ENCODE results near the gene FGF7. TPM values are rescaled to one million over a fixed set of nuclear protein-coding genes. Genes with fewer than 3 reads are reported as not detected.

The FGF7 gene
- total and polyA plus RNA-seq, 2 experiments from 2014 or later = 0.03 to 0.08 TPM

DNA sequence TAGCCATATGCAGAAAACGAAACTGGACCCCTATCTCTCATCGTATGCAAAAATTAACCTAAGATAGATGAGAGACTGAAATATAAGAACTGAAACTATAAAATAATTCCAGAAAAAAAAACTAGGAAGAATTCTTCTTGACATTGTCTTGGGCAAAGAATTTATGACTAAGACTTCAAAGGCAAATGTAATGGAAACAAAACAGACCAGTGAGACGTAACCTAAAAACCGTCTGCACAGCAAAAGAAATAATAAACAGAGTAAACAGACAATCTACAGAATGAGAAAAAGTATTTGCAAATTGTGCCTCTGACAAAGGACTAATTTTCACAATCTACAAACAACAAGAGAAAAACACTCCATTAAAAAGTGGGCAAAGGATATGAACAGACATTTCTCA, 105.2 kb downstream of the FGF7 start:
- Mint-ChIP-seq H3K4me3 (no peak overlapping the region), H3K27ac (no peak overlapping the region), H3K4me1 (no peaks in the 10 kb centered on the region), H3K9me3 (peaks cover 6% of the 10 kb centered on the region), H3K36me3 (ENCODE audit: low read depth) (peaks cover 6% of the 10 kb centered on the region), H3K27me3 (ENCODE audit: insufficient read depth, low read depth, poor library complexity) (no peaks in the 10 kb centered on the region)
- Histone ChIP-seq H3K4me1 (ENCODE audit: insufficient read depth) (no peaks in the 10 kb centered on the region), H4K20me1 (replicated peaks; ENCODE audit: insufficient read depth) (no peaks in the 10 kb centered on the region), H3F3A (replicated peaks; ENCODE audit: low read depth) (no peaks in the 10 kb centered on the region), H2AFZ (no peak overlapping the region), H3K36me3 (ENCODE audit: insufficient read depth) (peaks cover 3% of the 10 kb centered on the region; the same call in 1 of the 2 replicates), H3K79me2 (replicated peaks; ENCODE audit: insufficient read depth) (no peaks in the 10 kb centered on the region), H3K9me2 (ENCODE audit: insufficient read depth) (0 out of 2 replicates have a peak, but pooled peaks cover 6% of the 10 kb centered on the region), H3K27me3 (ENCODE audit: insufficient read depth) (no peaks in the 10 kb centered on the region), H3K4me2 (no peak overlapping the region), H3K27ac (ENCODE audit: low read depth) (no peak overlapping the region), H3K4me3 (no peak overlapping the region)
- ATAC-seq (no peak), DNase-seq (ENCODE audit: low spot score) (no peak)
- TF ChIP-seq EZH2phosphoT487 (IDR thresholded peaks at IDR 0.05; ENCODE audit: unreplicated experiment) = no peak
- TF ChIP-seq EZH2 (IDR thresholded peaks at IDR 0.05; ENCODE audit: low read depth, unreplicated experiment) = no peak
- TF ChIP-seq, protein P1, sequence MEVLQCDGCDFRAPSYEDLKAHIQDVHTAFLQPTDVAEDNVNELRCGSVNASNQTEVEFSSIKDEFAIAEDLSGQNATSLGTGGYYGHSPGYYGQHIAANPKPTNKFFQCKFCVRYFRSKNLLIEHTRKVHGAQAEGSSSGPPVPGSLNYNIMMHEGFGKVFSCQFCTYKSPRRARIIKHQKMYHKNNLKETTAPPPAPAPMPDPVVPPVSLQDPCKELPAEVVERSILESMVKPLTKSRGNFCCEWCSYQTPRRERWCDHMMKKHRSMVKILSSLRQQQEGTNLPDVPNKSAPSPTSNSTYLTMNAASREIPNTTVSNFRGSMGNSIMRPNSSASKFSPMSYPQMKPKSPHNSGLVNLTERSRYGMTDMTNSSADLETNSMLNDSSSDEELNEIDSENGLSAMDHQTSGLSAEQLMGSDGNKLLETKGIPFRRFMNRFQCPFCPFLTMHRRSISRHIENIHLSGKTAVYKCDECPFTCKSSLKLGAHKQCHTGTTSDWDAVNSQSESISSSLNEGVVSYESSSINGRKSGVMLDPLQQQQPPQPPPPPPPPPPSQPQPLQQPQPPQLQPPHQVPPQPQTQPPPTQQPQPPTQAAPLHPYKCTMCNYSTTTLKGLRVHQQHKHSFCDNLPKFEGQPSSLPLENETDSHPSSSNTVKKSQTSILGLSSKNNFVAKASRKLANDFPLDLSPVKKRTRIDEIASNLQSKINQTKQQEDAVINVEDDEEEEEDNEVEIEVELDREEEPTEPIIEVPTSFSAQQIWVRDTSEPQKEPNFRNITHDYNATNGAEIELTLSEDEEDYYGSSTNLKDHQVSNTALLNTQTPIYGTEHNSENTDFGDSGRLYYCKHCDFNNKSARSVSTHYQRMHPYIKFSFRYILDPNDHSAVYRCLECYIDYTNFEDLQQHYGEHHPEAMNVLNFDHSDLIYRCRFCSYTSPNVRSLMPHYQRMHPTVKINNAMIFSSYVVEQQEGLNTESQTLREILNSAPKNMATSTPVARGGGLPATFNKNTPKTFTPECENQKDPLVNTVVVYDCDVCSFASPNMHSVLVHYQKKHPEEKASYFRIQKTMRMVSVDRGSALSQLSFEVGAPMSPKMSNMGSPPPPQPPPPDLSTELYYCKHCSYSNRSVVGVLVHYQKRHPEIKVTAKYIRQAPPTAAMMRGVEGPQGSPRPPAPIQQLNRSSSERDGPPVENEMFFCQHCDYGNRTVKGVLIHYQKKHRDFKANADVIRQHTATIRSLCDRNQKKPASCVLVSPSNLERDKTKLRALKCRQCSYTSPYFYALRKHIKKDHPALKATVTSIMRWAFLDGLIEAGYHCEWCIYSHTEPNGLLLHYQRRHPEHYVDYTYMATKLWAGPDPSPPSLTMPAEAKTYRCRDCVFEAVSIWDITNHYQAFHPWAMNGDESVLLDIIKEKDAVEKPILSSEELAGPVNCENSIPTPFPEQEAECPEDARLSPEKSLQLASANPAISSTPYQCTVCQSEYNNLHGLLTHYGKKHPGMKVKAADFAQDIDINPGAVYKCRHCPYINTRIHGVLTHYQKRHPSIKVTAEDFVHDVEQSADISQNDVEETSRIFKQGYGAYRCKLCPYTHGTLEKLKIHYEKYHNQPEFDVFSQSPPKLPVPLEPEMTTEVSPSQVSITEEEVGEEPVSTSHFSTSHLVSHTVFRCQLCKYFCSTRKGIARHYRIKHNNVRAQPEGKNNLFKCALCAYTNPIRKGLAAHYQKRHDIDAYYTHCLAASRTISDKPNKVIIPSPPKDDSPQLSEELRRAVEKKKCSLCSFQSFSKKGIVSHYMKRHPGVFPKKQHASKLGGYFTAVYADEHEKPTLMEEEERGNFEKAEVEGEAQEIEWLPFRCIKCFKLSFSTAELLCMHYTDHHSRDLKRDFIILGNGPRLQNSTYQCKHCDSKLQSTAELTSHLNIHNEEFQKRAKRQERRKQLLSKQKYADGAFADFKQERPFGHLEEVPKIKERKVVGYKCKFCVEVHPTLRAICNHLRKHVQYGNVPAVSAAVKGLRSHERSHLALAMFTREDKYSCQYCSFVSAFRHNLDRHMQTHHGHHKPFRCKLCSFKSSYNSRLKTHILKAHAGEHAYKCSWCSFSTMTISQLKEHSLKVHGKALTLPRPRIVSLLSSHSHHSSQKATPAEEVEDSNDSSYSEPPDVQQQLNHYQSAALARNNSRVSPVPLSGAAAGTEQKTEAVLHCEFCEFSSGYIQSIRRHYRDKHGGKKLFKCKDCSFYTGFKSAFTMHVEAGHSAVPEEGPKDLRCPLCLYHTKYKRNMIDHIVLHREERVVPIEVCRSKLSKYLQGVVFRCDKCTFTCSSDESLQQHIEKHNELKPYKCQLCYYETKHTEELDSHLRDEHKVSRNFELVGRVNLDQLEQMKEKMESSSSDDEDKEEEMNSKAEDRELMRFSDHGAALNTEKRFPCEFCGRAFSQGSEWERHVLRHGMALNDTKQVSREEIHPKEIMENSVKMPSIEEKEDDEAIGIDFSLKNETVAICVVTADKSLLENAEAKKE (CRISPR knock-in tag; IDR thresholded peaks at IDR 0.05) = no peak
- no peak for TF ChIP-seq NANOG (IDR thresholded peaks at IDR 0.05; ENCODE audit: borderline replicate concordance)
- TF ChIP-seq, protein P2, sequence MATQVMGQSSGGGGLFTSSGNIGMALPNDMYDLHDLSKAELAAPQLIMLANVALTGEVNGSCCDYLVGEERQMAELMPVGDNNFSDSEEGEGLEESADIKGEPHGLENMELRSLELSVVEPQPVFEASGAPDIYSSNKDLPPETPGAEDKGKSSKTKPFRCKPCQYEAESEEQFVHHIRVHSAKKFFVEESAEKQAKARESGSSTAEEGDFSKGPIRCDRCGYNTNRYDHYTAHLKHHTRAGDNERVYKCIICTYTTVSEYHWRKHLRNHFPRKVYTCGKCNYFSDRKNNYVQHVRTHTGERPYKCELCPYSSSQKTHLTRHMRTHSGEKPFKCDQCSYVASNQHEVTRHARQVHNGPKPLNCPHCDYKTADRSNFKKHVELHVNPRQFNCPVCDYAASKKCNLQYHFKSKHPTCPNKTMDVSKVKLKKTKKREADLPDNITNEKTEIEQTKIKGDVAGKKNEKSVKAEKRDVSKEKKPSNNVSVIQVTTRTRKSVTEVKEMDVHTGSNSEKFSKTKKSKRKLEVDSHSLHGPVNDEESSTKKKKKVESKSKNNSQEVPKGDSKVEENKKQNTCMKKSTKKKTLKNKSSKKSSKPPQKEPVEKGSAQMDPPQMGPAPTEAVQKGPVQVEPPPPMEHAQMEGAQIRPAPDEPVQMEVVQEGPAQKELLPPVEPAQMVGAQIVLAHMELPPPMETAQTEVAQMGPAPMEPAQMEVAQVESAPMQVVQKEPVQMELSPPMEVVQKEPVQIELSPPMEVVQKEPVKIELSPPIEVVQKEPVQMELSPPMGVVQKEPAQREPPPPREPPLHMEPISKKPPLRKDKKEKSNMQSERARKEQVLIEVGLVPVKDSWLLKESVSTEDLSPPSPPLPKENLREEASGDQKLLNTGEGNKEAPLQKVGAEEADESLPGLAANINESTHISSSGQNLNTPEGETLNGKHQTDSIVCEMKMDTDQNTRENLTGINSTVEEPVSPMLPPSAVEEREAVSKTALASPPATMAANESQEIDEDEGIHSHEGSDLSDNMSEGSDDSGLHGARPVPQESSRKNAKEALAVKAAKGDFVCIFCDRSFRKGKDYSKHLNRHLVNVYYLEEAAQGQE (IDR thresholded peaks at IDR 0.05; ENCODE audit: unreplicated experiment) = no peak
- TF ChIP-seq, protein P3, sequence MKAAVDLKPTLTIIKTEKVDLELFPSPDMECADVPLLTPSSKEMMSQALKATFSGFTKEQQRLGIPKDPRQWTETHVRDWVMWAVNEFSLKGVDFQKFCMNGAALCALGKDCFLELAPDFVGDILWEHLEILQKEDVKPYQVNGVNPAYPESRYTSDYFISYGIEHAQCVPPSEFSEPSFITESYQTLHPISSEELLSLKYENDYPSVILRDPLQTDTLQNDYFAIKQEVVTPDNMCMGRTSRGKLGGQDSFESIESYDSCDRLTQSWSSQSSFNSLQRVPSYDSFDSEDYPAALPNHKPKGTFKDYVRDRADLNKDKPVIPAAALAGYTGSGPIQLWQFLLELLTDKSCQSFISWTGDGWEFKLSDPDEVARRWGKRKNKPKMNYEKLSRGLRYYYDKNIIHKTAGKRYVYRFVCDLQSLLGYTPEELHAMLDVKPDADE (IDR thresholded peaks at IDR 0.05) = no peak
- TF ChIP-seq, protein P4, sequence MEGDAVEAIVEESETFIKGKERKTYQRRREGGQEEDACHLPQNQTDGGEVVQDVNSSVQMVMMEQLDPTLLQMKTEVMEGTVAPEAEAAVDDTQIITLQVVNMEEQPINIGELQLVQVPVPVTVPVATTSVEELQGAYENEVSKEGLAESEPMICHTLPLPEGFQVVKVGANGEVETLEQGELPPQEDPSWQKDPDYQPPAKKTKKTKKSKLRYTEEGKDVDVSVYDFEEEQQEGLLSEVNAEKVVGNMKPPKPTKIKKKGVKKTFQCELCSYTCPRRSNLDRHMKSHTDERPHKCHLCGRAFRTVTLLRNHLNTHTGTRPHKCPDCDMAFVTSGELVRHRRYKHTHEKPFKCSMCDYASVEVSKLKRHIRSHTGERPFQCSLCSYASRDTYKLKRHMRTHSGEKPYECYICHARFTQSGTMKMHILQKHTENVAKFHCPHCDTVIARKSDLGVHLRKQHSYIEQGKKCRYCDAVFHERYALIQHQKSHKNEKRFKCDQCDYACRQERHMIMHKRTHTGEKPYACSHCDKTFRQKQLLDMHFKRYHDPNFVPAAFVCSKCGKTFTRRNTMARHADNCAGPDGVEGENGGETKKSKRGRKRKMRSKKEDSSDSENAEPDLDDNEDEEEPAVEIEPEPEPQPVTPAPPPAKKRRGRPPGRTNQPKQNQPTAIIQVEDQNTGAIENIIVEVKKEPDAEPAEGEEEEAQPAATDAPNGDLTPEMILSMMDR (conservative IDR thresholded peaks at IDR 0.05; ENCODE audit: low read depth in 2 of 2) = no peak
- no peak for TF ChIP-seq CREB1 (CRISPR knock-in tag; IDR thresholded peaks at IDR 0.05; ENCODE audit: low read depth)
- no peak for TF ChIP-seq POLR2AphosphoS5 (IDR thresholded peaks at IDR 0.05; ENCODE audit: low read depth)
- no peak for TF ChIP-seq ZNF331 (CRISPR knock-in tag; IDR thresholded peaks at IDR 0.05; ENCODE audit: low read depth)
- TF ChIP-seq ZNF114 (CRISPR knock-in tag; IDR thresholded peaks at IDR 0.05) = no peak
- no peak for TF ChIP-seq JUNB (IDR thresholded peaks at IDR 0.05; ENCODE audit: unreplicated experiment)
- TF ChIP-seq STAT1 (IDR thresholded peaks at IDR 0.05; ENCODE audit: unreplicated experiment) = no peak
